Esophagus muscularis mucosa (tissue), 4 donors: ENCODE measurements around the gene ZNF711.

Experiments
- EP300 ChIP-seq: sonication (generic); formaldehyde crosslinking; IDR thresholded peaks from one replicate; pipeline ENCODE4 v1.6.1; 2017; ENCODE audit warnings: antibody characterized with exemption
- POLR2AphosphoS5 ChIP-seq, 2 donors: sonication (generic); formaldehyde crosslinking; IDR thresholded peaks; one replicate each; pipeline ENCODE4 v1.6.1; 2017; ENCODE audit warnings: antibody characterized with exemption in 2 of 2
- TF ChIP-seq, protein P1 (sequence below), 3 experiments: fragments of 200-600 bp in 2 of 3; fragments of 450-650 bp in 1 of 3; sonication (generic) in 2 of 3; IDR thresholded peaks; one replicate each; pipeline ENCODE4 v1.5.1; 2017 to 2019; ENCODE audit warnings: antibody characterized with exemption in 3 of 3, mild to moderate bottlenecking in 2 of 3, moderate library complexity in 1 of 3

DNA sequence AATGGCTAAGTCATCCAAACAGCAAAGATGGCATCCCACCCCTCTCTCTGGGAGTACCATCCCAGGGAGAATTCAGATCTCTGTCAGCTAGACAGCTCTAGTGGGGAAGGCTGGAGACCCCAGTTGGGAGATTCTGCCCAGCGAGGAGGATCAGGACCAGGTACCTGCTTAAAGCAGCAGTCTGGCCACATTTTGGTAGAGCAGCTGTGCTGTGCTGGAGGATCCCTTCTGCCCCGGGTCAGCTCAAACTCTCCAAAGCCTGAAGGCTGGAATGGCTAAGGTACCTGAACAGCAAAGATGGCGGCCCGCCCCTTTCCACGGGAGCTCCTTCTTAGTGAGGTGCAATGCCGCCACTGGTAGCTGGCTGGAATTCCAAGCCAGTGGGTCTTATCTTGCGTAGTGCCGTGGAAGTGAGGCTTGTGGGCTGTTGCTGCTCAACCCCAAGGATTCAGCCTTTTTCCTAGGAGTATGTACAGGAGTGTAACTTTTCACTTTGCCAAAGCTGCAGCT, 40.3 kb upstream of the ZNF711 start:
- TF ChIP-seq POLR2AphosphoS5 (IDR thresholded peaks at IDR 0.05), result no peak
- no peak for TF ChIP-seq EP300
- TF ChIP-seq, protein P1, sequence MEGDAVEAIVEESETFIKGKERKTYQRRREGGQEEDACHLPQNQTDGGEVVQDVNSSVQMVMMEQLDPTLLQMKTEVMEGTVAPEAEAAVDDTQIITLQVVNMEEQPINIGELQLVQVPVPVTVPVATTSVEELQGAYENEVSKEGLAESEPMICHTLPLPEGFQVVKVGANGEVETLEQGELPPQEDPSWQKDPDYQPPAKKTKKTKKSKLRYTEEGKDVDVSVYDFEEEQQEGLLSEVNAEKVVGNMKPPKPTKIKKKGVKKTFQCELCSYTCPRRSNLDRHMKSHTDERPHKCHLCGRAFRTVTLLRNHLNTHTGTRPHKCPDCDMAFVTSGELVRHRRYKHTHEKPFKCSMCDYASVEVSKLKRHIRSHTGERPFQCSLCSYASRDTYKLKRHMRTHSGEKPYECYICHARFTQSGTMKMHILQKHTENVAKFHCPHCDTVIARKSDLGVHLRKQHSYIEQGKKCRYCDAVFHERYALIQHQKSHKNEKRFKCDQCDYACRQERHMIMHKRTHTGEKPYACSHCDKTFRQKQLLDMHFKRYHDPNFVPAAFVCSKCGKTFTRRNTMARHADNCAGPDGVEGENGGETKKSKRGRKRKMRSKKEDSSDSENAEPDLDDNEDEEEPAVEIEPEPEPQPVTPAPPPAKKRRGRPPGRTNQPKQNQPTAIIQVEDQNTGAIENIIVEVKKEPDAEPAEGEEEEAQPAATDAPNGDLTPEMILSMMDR (IDR thresholded peaks at IDR 0.05), result no peak
